HL-60/S4 treated with retinoic acid at 250 ng/mL for 4 days and 3 days (cell line): ENCODE measurements around the gene NOTCH3.

Source experiments
- in situ Hi-C: fragments of 300-500 bp; cut with MboI; formaldehyde crosslinking; loops from 2 replicates; pipeline ENCODE4 v1.7.0; 2022; ENCODE audit warnings: low sequenced_read_pairs

NOTCH3 gene

GRCh38 chr19:15169541-15170285 lies 31.1 kb downstream of the NOTCH3 start:
- in situ Hi-C loops, result loop anchor here (10.0 kb wide), 1 partner anchor 385 kb away; no protein-coding TSS in a partner anchor

GRCh38 chr19:15166700-15167099 lies 34.1 kb downstream of the NOTCH3 start:
- in situ Hi-C loops, result loop anchor here (10.0 kb wide), 1 partner anchor 388 kb away; no protein-coding TSS in a partner anchor

GRCh38 chr19:15161028-15161984 lies 39.5 kb downstream of the NOTCH3 start:
- in situ Hi-C loops, result loop anchor here (10.0 kb wide), 1 partner anchor 393 kb away; no protein-coding TSS in a partner anchor

DNA sequence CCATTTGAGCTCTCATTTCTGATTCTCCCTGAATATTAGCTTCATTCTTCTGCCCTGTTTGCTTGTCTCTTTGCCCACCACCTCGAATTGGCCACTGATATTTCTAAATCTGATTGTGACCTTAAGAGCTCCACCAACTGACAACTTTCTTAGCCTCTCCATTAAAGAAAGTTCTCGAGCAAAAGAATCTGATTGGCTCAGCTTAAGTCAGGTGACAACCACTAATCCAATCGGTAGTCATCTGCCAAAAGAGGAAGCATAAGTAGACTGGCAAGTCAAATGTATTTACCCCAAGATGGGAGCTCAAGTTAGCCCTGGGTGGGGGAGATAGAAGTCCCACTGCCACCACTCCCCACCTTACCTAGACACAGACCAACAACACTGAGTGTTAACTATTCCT lies 41.5 kb downstream of the NOTCH3 start:
- in situ Hi-C loops, result no loop called here

DNA sequence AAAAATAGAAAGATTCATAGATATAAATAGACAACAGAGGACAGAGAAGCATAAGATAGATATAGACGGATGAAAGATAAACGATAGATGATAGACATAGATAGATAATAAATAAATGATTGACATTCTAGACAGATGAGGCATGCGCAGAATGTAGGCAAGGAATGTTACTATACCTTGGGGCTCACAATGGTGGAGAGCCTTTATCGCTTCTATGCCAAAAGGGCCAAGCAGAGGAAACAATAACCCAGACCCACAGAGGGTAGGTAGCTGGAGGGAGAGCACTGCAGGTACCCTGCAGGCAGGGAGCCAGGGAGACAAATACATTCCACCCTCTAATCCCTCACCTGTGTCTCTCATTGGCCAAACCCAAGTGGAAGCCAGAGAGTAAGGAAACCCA lies 44.4 kb downstream of the NOTCH3 start:
- in situ Hi-C loops, result no loop called here

GRCh38 chr19:15155296-15155695 lies 45.5 kb downstream of the NOTCH3 start:
- in situ Hi-C loops, result no loop called here

DNA sequence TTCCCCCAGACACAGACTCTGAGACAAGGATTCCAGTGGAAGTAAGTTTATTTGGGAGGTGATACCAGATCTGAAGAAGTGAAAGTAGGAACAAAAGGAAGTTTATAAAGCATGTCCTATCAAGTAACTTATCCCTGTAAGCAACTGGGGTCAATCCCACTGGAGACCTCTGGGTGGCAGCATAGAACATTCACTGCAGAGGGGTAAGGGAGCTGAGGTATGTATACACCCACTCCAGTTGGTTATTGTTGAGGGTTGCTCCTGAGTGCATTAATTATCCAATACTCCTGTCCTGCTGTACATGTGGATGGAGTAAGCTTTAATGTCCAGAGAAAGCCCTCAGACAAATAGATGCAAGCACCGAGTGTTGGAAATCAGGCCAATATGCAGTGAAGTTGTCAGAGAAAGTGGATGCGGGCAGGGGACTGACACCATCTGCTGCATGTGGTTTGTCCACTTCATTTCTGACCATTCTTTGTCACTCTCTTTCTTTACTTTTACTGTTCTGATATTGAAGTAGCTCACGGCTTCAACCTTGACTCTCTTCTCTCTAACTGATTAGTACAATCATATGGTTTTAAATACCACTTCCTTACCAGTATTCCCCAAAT lies 46.7 kb downstream of the NOTCH3 start:
- in situ Hi-C loops, result no loop called here

- in situ Hi-C loops, result no loop called here
Measured at GRCh38 chr19:15149737-15150136, 51.1 kb downstream of the NOTCH3 start.

DNA sequence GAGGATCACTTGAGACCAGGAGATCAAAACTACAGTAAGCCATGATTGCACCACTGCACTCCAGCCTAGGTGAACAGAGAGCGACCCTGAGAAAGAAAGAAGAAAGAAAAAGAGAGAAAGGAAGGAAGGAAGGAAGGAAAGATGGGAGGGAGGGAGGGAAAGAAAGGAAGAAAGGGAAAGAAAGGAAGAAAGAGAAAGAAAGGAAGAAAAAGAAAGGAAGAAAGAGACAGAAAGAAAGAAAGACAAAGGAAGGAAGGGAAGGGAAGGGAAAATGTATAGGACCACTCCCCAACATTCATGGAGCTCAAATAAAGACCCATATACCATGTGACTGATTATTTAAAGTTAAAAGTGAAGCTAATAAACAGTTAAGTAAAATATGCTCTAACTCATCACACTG lies 53.7 kb downstream of the NOTCH3 start:
- in situ Hi-C loops, result no loop called here

- in situ Hi-C loops, result no loop called here
Measured at GRCh38 chr19:15144046-15144646, 56.6 kb downstream of the NOTCH3 start.

DNA sequence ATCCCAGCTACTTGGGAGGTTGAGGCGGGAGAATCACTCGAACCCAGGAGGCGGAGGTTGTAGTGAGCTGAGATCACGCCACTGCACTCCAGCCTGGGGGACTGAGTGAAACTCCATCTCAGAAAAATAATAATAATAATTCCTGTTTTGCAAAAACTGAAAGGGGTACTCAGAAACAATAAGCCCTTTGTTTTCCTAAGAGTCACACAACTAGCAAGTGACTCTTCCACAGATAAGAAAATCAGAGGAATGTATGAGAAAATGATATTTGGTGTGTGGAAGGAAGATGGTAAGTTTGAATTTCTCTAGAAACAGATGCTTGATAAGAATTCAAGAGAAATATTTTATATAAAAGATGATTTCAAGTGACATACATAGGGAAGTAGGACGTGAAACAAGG lies 58.5 kb downstream of the NOTCH3 start:
- in situ Hi-C loops, result no loop called here

DNA sequence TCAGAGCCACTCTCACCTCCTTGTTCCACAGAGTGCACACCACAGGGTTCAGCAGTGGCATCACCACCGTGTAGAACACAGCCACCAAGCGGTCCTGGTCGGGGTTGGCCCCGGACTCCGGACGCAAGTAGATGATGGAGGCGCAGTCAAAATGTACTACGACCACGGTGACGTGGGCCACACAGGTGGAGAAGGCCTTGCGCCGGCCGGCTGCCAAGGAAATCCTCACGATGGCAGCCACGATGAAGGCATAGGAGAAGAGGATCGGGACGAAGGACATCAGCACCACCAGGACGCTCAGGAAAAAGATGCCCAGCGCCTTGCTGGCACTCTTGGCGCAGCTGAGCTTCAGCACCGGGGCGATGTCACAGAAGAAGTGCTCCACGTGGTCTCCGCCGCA lies 59.7 kb downstream of the NOTCH3 start:
- in situ Hi-C loops, result no loop called here

GRCh38 chr19:15138427-15138826 lies 62.4 kb downstream of the NOTCH3 start:
- in situ Hi-C loops, result no loop called here

GRCh38 chr19:15137777-15138176 lies 63.0 kb downstream of the NOTCH3 start:
- in situ Hi-C loops, result no loop called here

GRCh38 chr19:15136234-15136954 lies 64.4 kb downstream of the NOTCH3 start:
- in situ Hi-C loops, result no loop called here

- in situ Hi-C loops, result no loop called here
Measured at GRCh38 chr19:15129856-15130585, 70.8 kb downstream of the NOTCH3 start.

GRCh38 chr19:15128162-15128770 lies 72.5 kb downstream of the NOTCH3 start:
- in situ Hi-C loops, result no loop called here

DNA sequence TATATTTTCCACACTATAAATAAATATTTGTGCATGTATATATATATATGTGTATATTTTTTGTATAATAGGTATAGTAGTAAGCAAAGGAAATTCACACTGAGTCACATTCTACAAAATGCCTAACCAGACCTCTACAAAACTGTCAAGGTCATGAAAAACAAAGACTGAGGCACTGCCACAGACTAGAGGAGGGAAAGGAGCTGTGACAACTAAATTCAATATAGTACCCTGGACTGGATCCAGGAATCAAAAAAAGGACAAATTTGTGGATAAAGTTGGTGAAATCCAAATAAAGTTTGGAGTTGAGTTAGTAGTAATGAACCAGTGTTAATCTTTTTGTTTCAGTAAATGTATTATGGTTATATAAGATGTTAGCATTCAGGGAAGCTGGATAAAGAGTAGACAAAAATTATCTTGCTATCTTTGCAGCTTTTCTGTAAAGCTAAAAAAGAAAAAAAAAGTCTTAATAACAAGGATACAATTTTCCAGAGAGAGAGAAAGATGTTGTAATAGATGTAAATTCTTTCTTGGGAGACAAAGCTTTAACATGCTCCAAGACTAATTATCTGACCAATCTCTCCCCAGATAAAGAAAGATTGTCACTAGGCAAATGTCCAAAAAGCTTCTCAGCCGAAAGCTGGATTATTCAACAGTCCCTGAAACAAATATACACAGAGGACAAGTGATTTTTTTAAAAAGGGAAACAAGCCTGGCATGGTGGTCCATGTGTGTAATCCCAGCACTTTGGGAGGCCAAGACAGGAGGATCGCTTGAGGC lies 74.5 kb downstream of the NOTCH3 start:
- in situ Hi-C loops, result no loop called here
